LoVo (cell line): ENCODE results near the gene CYP17A1.
A peak's percentile ranks its signal among the peaks of the same experiment; 100 is the strongest.
"Not testable (repeated sequence)": the region's sequence is repeated elsewhere in the genome, so short reads cannot be mapped to it uniquely, and the experiment has no call there.

Source experiments
- DNase-seq: peaks from one replicate; pipeline ENCODE4 v3.0.0-alpha.2; 2016; ENCODE audit warnings: low spot score

The CYP17A1 gene, protein sequence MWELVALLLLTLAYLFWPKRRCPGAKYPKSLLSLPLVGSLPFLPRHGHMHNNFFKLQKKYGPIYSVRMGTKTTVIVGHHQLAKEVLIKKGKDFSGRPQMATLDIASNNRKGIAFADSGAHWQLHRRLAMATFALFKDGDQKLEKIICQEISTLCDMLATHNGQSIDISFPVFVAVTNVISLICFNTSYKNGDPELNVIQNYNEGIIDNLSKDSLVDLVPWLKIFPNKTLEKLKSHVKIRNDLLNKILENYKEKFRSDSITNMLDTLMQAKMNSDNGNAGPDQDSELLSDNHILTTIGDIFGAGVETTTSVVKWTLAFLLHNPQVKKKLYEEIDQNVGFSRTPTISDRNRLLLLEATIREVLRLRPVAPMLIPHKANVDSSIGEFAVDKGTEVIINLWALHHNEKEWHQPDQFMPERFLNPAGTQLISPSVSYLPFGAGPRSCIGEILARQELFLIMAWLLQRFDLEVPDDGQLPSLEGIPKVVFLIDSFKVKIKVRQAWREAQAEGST

DNA sequence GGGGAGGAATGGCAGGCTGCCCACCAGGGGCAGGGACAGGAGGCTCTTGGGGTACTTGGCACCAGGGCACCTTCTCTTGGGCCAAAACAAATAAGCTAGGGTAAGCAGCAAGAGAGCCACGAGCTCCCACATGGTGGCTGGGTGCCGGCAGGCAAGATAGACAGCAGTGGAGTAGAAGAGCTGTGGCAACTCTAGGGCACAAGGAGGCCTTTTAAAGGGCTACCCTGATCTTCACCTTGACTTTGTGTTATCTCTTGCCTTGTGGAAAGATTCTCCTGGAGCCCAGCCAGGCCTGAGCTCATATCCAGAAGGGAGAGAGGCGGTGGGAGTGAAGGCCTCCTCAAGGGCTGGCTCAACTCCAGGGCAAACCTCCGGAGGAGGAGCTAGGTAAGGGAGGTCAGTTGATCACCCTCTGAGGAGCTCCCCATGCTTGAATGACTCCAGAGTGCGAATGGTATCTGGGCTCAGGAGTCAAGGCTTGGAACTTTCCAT lies at the start of gene CYP17A1:
Gene CYP17A1, minus strand, starts transcription at position 184 of the 492 bp plus-strand sequence. Its CDS starts 52 bp downstream, at position 132.
- no peak for DNase-seq

DNA sequence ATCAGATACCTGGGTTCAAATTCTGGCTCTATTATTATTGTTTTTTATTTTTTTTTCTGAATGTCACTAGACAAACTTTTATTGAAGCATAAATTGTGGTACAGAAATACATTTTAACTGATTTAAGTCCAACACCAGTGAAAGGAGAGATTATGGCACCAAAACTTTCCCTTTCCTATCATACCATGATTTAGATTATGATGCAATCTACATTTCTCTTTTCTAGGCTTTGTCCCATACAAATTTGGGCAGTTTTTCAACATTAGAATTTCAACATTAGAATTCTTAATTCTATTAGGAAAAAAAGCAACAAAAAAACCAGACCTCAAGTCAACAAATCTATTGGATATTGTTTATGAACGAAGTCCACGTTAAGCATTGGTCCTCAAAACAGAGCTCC lies 43.0 kb upstream of the CYP17A1 start:
- DNase-seq = no peak

DNA sequence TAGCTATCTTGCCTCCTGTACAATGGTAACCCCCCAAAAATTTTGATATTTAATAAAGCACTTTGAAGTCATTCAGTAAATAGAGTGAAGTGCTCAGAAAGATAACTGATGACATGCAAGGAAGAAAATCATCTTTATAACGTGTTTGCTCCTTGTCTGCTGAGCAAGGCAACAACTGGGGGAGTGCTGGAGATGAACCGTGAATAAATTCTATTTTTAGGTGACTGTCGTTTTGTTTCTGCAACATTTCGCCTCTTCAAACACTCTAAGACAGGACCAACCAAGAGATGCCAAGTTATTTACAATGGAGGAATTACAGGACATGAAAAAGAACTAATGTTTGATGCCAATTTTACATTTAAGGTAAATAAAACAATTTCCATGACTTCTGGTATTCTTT lies 41.4 kb upstream of the CYP17A1 start:
- DNase-seq = no peak

DNA sequence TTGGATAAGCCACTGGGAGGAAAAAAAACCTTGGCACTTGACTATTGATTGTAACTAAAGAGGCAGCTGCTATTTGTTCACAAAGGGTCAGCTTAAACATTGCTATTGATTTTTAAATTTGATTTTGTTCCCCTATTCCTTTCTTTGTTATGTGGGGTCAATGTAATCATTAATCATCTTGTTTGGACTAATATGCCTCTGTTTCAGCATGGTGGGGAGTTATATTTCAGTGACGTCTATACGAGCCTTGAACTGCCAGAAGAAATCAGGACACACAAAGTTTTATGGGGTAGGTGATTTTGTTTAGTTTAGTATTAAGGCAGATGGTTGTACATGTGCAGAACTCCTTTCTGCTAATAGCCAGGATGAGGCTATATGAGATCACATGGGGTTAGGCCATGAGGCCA lies 39.5 kb upstream of the CYP17A1 start:
- no peak for DNase-seq

DNA sequence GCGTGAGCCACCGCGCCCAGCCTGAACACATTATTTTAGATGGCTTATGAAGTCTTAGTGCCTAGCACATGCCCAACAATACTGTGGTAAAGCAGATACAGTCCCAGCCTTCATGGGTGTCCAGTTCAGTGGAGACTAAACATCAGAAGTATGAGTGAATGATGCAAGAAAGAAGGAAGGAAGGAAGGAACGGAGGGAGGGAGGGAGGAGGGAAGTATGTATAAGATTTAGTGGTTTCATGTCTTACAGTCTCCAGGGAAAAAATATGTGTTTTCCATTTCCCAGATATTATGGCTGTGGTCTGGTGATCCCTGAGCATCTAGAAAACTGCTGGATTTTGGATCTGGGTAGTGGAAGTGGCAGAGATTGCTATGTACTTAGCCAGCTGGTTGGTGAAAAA lies 35.0 kb upstream of the CYP17A1 start:
- DNase-seq = no peak

DNA sequence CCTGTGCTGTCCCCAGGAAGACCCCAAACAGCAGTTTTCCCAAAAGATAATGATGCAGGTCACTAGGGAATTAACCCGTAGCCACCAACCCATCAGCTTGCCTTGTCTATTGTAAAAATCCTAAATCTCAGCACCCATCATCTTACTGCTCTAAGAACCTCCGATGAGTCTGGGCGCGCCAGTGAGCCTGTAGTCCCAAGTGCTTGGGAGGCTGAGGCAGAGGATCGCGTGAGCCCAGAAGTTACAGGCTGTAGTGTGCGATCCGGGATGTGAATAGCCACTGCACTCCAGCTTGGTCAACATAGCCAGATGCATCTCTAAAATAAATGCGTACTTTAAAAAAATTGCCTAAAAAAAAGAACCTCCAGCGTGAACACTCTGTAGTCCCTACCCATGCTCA lies 33.0 kb upstream of the CYP17A1 start:
- no peak for DNase-seq

DNA sequence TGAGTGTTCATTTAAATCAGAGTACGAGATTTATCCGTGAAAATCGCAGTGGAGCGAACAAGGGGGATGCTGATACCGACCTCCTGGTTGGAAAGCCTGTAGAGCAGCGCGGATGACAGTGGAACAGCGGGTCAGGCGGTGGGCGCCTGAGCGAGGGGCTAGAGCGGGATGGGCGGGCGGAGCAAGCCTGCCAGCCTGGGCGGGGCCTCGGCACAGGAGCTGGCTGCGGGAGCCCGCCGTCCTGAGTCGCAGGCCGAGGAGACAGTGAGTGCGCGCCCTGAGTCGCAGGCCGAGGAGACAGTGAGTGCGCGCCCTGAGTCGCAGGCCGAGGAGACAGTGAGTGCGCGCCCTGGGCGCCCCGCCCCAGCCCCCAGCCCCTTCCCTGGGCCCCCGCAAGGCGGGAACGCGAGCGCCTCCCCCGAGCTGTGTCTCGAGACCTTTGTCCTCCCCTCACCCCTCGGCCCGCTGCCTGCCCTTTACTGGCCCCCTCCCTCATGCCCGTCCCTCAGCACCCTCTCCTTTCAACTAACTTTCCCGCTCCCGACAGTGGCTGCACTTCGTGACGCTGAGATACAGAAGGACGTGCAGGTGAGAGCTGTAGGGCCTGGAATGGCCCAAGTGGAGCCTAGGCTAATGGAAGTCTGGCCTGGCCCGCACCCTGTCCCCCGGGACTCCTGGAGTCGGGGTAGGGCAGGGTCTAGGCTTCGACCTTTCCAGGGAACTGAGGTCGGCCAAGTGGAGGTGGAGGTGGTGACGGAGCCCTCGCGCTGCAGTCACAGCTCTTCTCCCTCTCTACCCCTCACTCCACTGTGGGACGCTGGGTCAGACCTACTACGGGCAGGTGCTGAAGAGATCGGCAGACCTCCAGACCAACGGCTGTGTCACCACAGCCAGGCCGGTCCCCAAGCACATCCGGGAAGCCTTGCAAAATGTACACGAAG lies 32.3 kb upstream of the CYP17A1 start, which contains the start of gene AS3MT:
Gene AS3MT, plus strand, starts transcription at position 213 of the 941 bp plus-strand sequence. Its CDS starts 123 bp downstream, at position 336.
- no peak for DNase-seq

DNA sequence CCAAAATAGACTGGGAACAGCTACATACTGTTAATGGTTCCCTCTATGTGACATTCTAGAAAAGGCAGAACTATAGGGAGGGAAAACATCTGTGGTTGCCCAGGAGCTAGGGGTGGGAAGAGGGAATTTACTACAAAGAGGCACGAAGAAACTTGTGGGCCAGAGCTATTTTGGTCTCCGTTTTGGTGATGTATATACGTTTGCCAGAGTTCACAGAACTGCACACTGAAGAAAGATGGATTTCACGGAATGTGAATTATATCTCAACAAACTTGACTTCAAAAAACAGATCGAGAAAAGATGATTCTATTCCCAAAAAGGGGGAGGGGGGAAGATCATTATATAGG lies 31.7 kb upstream of the CYP17A1 start:
- DNase-seq = no peak

DNA sequence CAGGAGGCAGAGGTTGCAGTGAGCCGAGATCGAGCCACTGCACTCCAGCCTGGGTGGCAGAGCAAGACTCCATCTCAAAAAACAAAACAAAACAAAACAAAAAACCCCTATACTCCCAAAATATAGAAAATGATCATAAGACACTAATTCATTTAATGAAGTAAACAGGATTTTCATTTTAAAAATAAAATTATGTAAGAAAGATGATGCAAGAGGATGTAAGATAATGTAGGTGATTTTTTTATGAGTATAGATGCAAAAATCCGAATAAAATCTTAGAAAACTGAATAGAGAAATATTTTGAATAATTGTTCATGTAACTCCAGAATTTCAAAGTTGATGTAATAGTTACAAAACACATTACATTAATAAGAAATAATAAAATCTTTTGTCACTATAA lies 28.4 kb upstream of the CYP17A1 start:
- DNase-seq = no peak

DNA sequence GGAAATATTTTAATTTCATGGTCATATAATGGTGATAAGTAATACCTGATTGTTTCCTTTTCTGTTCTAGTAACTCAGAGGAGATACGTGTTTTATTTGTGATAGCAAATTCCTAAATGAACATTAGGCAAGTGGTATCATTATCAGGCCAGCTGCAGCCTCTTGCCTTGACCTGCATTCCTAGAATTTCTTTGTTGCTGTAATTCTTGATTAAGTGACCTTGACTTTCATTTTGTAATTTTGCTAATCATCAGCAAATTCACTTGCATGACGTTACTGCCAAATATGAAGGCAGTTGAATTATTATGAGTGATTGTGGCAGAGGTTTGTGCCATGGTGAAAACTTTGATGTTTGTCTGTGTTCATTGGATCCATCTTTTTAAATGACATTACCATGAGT lies 26.4 kb upstream of the CYP17A1 start:
- no peak for DNase-seq

DNA sequence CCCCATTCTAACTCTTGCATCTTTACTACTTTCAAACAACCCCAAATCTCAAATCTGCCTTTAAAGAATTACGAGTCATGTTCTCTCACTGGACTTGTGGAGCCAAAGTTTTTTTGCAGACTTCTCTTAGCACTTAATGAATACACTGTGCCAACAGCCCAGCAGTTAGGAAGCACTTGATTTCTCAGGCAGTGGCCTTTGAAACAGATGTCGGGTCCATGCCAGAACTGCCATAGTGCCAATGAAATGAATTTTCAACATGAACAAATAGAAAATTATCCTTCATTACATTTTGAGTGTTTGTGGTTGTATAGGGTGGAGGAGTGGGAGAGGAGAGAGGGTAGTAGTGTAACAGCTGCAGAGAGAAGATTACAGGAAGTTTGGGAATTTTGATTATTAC lies 22.7 kb upstream of the CYP17A1 start:
- DNase-seq = no peak

DNA sequence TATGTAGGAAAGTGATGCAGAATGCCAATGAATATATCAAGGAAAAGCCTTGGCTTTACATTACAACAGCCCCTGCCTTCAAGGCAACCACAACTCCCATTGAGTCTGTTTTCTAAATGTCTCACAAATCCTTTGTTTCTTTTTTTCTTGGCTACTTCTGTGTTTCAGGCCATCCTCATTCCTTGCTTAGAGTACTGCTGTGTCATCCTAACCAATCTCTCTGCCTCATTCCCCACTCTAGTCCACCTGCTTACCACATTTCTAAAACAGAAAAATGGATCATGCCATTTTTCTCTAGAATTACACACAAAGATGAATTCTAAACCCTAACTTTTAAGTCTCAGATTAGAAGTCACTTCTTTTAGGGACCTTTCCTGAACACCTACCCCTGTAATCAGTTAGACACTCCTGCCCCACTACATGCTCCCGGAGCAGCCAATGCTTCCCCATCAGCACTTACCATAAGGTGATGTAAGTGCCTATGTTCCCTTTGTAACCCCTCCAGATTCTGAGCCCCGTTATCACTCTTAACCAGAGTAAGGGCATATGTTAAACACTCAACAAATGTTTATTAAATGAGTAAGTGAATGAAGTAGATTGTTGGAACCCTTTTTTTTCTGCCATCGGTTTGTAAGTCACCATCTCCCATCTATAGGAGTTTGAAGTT lies 19.7 kb upstream of the CYP17A1 start:
- no peak for DNase-seq

DNA sequence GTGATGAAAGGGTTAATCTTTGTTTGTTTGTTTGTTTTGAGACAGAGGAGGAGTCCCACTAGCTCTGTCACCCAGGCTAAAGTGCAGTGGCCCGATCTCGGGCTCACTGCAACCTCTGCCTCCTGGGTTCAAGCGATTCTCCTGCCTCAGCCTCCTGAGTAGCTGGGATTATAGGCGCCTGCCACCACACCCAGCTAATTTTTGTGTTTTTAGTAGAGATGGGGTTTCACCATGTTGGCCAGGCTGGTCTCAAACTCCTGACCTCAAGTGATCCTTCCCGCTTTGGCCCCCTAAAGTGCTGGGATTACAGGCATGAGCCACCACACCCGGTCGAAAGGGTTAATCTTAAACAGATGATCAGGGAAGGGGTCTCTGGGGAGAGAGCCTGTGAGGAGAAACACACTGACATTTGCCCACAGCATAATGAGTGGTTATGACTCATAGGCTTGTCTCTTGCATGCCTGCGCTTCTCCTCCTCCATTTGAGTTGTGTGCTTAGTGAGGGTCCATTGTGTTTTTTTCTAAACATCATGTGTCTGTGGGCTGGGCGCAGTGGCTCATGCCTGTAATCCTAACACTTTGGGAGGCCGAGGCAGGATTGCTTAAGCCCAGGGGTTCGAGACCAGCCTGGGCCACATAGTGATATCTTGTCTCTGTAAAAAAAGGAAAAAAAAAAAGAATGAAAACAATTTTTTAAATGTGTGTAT lies 18.7 kb upstream of the CYP17A1 start:
- DNase-seq = peak; percentile 20

DNA sequence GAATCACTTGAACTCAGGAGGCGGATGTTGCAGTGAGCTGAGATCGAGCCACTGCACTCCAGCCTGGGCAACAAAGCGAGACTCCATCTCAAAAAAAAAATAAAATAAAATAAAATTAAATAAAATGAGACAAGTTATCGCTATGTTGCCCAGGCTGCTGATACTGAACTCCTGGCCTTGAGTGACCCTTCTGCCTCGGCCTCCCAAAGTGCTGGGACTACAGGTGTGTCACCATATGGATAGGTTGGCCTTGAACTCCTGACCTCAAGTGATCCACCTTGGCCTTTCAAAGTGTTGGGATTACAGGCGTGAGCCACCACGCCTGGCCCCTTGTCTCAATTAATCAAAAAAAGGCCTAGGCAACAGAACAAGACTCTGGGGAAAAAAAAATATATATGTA lies 16.0 kb upstream of the CYP17A1 start:
- not testable (repeated sequence) for DNase-seq

DNA sequence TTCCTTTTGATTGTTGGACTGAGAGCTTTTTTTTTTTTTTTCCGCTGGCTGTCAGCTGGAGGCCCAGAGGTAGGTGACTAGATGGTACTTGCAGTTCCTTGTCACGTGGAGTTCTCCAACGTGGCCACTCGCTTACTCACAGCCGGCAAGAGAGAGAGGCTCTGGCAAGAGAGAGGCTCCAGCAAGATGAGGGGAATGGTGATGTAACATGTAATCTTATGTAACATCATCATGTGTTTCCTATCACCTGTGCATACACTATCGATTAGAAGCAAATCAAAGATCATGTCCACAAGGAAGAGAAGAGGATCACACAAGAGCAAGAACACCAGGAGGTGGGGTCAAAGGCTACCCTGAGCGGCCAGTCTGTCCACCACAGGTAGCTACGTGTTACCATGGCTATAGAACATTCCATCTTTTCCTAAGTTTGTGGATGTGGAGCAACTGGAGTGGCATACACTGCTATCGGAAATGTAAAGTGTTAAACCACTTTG lies 12.9 kb upstream of the CYP17A1 start:
- no peak for DNase-seq

DNA sequence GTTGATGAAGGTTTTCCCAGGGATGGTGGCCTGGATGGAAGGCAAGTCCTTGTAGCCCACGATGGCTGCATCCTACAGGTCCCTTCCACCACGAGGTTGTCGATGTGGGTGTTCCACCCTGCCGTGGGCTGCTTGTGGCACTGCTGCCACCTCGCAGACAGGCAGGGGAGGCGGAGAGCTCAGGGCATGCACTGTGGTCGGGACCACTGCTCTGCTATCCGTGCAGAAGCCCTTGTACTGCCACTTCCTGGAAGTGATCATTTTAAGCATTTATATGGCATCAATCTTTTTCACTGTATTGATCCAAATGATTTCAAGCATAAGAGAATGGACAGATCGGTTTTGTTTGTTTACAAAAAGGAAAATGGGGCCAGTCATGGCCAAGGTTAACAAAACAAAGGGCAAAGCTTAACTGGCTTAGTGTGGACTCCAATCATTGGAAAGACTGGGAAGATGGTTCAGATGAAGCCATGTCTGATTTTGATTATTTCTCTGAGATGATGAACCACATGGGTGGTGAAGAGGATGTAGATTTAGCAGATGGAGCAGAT lies 8.2 kb upstream of the CYP17A1 start:
- DNase-seq = no peak

DNA sequence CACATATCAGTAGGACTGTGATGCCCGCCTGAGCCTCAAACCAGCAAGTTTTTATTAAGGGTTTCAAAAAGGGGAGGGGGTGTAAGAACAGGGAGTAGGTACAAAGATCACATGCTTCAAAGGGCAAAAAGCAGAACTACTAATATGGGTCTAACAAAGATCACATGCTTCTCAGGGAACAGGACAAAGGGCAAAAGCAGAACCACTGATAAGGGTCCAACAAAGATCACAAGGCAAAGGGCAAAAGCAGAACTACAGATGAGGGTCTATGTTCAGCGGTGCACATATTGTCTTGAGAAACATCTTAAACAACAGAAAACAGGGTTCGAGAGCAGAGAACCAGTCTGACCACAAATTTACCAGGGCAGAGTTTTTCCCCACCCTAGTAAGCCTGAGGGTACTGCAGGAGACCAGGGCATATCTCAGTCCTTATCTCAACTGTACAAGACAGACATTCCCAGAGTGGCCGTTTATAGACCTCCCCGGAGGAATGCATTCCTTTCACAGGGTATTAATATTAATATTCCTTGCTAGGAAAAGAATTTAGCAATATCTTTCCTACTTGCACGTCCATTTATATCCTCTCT lies 7.1 kb upstream of the CYP17A1 start:
- not testable (repeated sequence) for DNase-seq

DNA sequence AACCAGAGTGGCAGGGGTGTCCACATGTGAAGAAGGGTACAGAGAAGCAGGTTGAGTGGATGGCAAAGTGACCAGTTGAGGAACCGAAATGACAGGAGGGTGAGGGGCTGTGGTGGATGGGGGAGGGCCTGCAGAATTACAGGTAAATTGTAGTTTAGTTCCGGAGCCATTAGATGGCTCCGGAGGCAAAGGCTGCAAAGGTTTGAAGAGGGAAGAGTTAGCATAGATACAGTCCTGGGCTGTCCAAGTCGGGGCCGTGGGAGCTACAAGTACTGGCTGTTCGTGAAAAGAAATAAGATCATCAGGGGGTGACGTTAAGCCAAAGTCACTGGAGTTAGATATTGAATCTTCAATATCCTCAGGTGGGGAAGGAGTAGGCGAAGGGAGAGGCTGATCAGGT lies 5.9 kb upstream of the CYP17A1 start:
- not testable (repeated sequence) for DNase-seq

DNA sequence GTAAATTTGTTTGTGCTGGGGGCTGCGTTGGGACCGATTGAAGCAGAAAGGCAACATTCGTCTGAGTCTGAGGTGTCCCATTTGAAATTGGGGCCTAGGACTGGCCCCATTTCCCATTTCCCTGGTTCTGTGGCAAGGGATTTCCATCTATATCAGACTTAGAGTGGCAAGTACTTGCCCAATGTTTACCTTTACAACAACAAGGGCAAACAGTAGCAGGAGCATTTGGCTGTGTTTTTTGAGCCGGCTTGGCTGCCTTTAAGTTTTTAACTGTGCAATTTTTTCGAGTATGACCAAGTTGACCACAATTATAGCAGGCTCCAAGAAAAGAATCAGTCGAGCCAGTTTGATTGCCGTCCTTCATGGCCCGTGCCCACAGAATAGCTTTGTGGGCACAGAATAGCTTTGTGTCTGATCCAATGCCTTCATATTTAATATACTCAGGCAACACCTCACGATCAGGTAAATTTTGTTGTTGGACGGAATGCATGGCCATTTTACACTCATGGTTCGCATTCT lies 4.7 kb upstream of the CYP17A1 start:
- DNase-seq = no peak

DNA sequence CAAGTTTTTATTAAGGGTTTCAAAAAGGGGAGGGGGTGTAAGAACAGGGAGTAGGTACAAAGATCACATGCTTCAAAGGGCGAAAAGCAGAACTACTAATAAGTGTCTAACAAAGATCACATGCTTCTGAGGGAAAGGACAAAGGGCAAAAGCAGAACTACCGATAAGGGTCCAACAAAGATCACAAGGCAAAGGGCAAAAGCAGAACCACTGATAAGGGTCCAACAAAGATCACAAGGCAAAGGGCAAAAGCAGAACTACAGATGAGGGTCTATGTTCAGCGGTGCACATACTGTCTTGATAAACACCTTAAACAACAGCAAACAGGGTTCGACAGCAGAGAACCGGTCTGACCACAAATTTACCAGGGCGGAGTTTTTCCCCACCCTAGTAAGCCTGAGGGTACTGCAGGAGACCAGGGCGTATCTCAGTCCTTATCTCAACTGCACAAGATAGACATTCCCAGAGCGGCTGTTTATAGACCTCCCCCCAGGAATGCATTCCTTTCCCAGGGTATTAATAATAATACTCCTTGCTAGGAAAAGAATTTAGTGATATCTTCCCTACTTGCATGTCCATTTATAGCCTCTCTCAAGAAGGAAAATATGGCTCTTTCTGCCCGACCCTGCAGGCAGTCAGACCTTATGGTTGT lies 1.2 kb upstream of the CYP17A1 start:
- DNase-seq = not testable (repeated sequence)
